ENCODE measurements around the gene ZNF69. TPM values are rescaled to one million over a fixed set of nuclear protein-coding genes. Genes with fewer than 3 reads are reported as not detected.
A peak's percentile ranks its signal among the peaks of the same experiment; 100 is the strongest.
"Not testable (repeated sequence)": the region's sequence is repeated elsewhere in the genome, so short reads cannot be mapped to it uniquely, and the experiment has no call there.

ZNF69 gene
- total and polyA plus RNA-seq, 2 of the 4 experiments (the other 2 are of a cell fraction) = 2.7 to 12.0 TPM

GRCh38 chr19:11949201-11949600, 61.6 kb downstream of the ZNF69 start:
- dilution Hi-C loops (cut with HindIII; ENCODE audit: low sequenced_read_pairs, unreplicated experiment) (no loop called here), in situ Hi-C loops (cut with MboI; ENCODE audit: low sequenced_read_pairs) (no loop called here), intact Hi-C loops (cut with micrococcal nuclease) (no loop called here)
- H2BK120ac ChIP-seq (ENCODE audit: low read depth, low read length) = no peak overlapping the region
- H3K14ac ChIP-seq (replicated peaks; ENCODE audit: low read depth, low read length) = no peak overlapping the region
- H3K9ac ChIP-seq (ENCODE audit: low read depth, low read length) = no peak overlapping the region
- H2AK5ac ChIP-seq (ENCODE audit: low read depth, low read length) = no peak overlapping the region
- no peak overlapping the region for H2BK20ac ChIP-seq (ENCODE audit: low read depth, low read length)
- WGBS, 2 experiments (ENCODE audit: extremely low coverage in 2 of 2, insufficient read length in 1 of 2) = no CpG with 5 or more reads among the region's 4 CpGs
- H3K23ac ChIP-seq (ENCODE audit: low read depth, low read length) = no peak overlapping the region
- H2BK15ac ChIP-seq (ENCODE audit: low read depth, low read length) = no peak overlapping the region
- no peaks in the 10 kb centered on the region for H3K27me3 ChIP-seq (ENCODE audit: control insufficient read depth, insufficient read depth, low read length)
- no peak overlapping the region for H4K5ac ChIP-seq (ENCODE audit: low read depth, low read length)
- H3K4me1 ChIP-seq (ENCODE audit: control insufficient read depth, insufficient read depth, low read length) = no peaks in the 10 kb centered on the region
- CTCF ChIA-PET = no interaction called here
- no peak overlapping the region for H3K18ac ChIP-seq (ENCODE audit: low read depth, low read length)
- no TSS peak for BruUV-seq (replicated peaks)
- H4K8ac ChIP-seq (ENCODE audit: low read depth in 2 of 2, low read length in 2 of 2) = no peak overlapping the region
- no peak overlapping the region for H3K56ac ChIP-seq (ENCODE audit: extremely low read depth, insufficient read depth, low read length)
- H3K79me1 ChIP-seq (ENCODE audit: low read depth in 1 of 2, low read length in 2 of 2) = peaks cover 12 to 13% of the 10 kb centered on the region in 2 experiments; a peak in 3 of 4 replicates
- DNase-seq = peak; percentile 7
- POLR2A ChIA-PET (ENCODE audit: unreplicated experiment) = no interaction called here
- H3K4me2 ChIP-seq (ENCODE audit: low read depth, low read length) = no peak overlapping the region
- no peak overlapping the region for H2AFZ ChIP-seq (replicated peaks; ENCODE audit: low read length, poor library complexity)
- H2BK5ac ChIP-seq (ENCODE audit: low read depth, low read length, poor library complexity, severe bottlenecking) = no peak overlapping the region
- TF ChIP-seq CEBPB (IDR thresholded peaks at IDR 0.05; ENCODE audit: low read depth, low read length) = no peak
- TF ChIP-seq RCOR1 (IDR thresholded peaks at IDR 0.05; ENCODE audit: insufficient replicate concordance, low read length) = peak; percentile 60
- no peak for ATAC-seq (ENCODE audit: low read depth)
- no peak overlapping the region for H3K4ac ChIP-seq (ENCODE audit: low read depth, low read length)
- no peak overlapping the region for H3K4me3 ChIP-seq (ENCODE audit: insufficient read depth, low read depth, low read length)
- no peak overlapping the region for H2AK9ac ChIP-seq (replicated peaks; ENCODE audit: low read depth, low read length, poor library complexity)
- no peak overlapping the region for H4K91ac ChIP-seq (ENCODE audit: insufficient read depth, low read depth, low read length)
- peaks cover 85% of the 10 kb centered on the region for H3K9me3 ChIP-seq (ENCODE audit: control insufficient read depth, insufficient read depth, low read length)
- no peak overlapping the region for H3K27ac ChIP-seq (ENCODE audit: insufficient read depth, low read length)
- no peaks in the 10 kb centered on the region for H3K9me1 ChIP-seq (ENCODE audit: insufficient read depth, low read length)
- H4K20me1 ChIP-seq (ENCODE audit: insufficient read depth, low read length) = no peaks in the 10 kb centered on the region
- H3K36me3 ChIP-seq (ENCODE audit: control insufficient read depth, insufficient read depth, low read length) = peaks cover 53% of the 10 kb centered on the region

- 60% methylated on average over 1 of the region's 4 CpGs; no CpG with 5 or more reads in 1 of the 2 experiments for WGBS, 2 experiments (ENCODE audit: extremely low coverage in 2 of 2, insufficient read length in 1 of 2)
- dilution Hi-C loops (cut with HindIII; ENCODE audit: low sequenced_read_pairs, unreplicated experiment); intact Hi-C loops (cut with micrococcal nuclease); H3K18ac ChIP-seq (ENCODE audit: low read depth, low read length); H3K23ac ChIP-seq (ENCODE audit: low read depth, low read length); H3K9ac ChIP-seq (ENCODE audit: low read depth, low read length); H4K8ac ChIP-seq (ENCODE audit: low read depth in 2 of 2, low read length in 2 of 2); BruUV-seq (replicated peaks); H3K56ac ChIP-seq (ENCODE audit: extremely low read depth, insufficient read depth, low read length); H2AK5ac ChIP-seq (ENCODE audit: low read depth, low read length); H3K4me2 ChIP-seq (ENCODE audit: low read depth, low read length); H2BK5ac ChIP-seq (ENCODE audit: low read depth, low read length, poor library complexity, severe bottlenecking); CTCF ChIA-PET; H3K4ac ChIP-seq (ENCODE audit: low read depth, low read length); H3K4me3 ChIP-seq (ENCODE audit: insufficient read depth, low read depth, low read length); H2BK15ac ChIP-seq (ENCODE audit: low read depth, low read length); H2BK120ac ChIP-seq (ENCODE audit: low read depth, low read length); H2BK20ac ChIP-seq (ENCODE audit: low read depth, low read length); H3K9me1 ChIP-seq (ENCODE audit: insufficient read depth, low read length); in situ Hi-C loops (cut with MboI; ENCODE audit: low sequenced_read_pairs); H2AFZ ChIP-seq (replicated peaks; ENCODE audit: low read length, poor library complexity); H3K14ac ChIP-seq (replicated peaks; ENCODE audit: low read depth, low read length); H4K20me1 ChIP-seq (ENCODE audit: insufficient read depth, low read length); H3K79me1 ChIP-seq (ENCODE audit: low read depth in 1 of 2, low read length in 2 of 2); ATAC-seq (ENCODE audit: low read depth); H2AK9ac ChIP-seq (replicated peaks; ENCODE audit: low read depth, low read length, poor library complexity); H3K27me3 ChIP-seq (ENCODE audit: control insufficient read depth, insufficient read depth, low read length); H4K5ac ChIP-seq (ENCODE audit: low read depth, low read length); H4K91ac ChIP-seq (ENCODE audit: insufficient read depth, low read depth, low read length); H3K27ac ChIP-seq (ENCODE audit: insufficient read depth, low read length); POLR2A ChIA-PET (ENCODE audit: unreplicated experiment); DNase-seq; H3K4me1 ChIP-seq (ENCODE audit: control insufficient read depth, insufficient read depth, low read length): not testable (repeated sequence)
- H3K36me3 ChIP-seq (ENCODE audit: control insufficient read depth, insufficient read depth, low read length) = peaks cover 50% of the 10 kb centered on the region
- H3K9me3 ChIP-seq (ENCODE audit: control insufficient read depth, insufficient read depth, low read length) = peaks cover 85% of the 10 kb centered on the region
These were observed 62.1 kb downstream of the ZNF69 start for GRCh38 chr19:11949614-11950080.
